WTC11 (cell line): ENCODE measurements around the gene MST1R.

Source experiments
- ATF2 ChIP-seq: sonication (generic); formaldehyde crosslinking; IDR thresholded peaks from 2 replicates; pipeline ENCODE4 v1.8.1; 2022; ENCODE audit warnings: low read depth, missing genetic modification reagents, borderline replicate concordance
- CTCF ChIP-seq: fragments of 200-600 bp; IDR thresholded peaks from 2 replicates; pipeline ENCODE4 v1.8.0; 2022; ENCODE audit warnings: antibody characterized with exemption
- E2F1 ChIP-seq: sonication (generic); formaldehyde crosslinking; IDR thresholded peaks from 2 replicates; pipeline ENCODE4 v1.8.0; 2022; ENCODE audit warnings: mild to moderate bottlenecking, missing genetic modification reagents
- JUN ChIP-seq: sonication (generic); formaldehyde crosslinking; IDR thresholded peaks from 2 replicates; pipeline ENCODE4 v1.8.0; 2023; ENCODE audit warnings: mild to moderate bottlenecking, missing genetic modification reagents
- MAX ChIP-seq: sonication (generic); formaldehyde crosslinking; IDR thresholded peaks from 2 replicates; pipeline ENCODE4 v1.8.0; 2022; ENCODE audit warnings: mild to moderate bottlenecking, missing genetic modification reagents
- NR1H2 ChIP-seq: sonication (generic); formaldehyde crosslinking; IDR thresholded peaks from 2 replicates; pipeline ENCODE4 v1.9.0; 2021; ENCODE audit warnings: mild to moderate bottlenecking, moderate library complexity, missing genetic modification reagents
- ZBTB43 ChIP-seq: sonication (generic); formaldehyde crosslinking; IDR thresholded peaks from 2 replicates; pipeline ENCODE4 v1.8.1; 2023; ENCODE audit warnings: mild to moderate bottlenecking, missing genetic modification reagents
- ZMAT4 ChIP-seq: fragments of 250-450 bp; sonication (Bioruptor Pico); IDR thresholded peaks from 2 replicates; pipeline ENCODE4 v1.9.0; 2021; ENCODE audit warnings: mild to moderate bottlenecking
- ZNF317 ChIP-seq: sonication (generic); formaldehyde crosslinking; IDR thresholded peaks from 2 replicates; pipeline ENCODE4 v1.8.1; 2023; ENCODE audit warnings: low read depth, mild to moderate bottlenecking, moderate library complexity, missing genetic modification reagents, borderline replicate concordance

GRCh38 chr3:49856181-49857005 is 47.3 kb downstream of the MST1R start, which contains the start of gene TRAIP:
- no peak for TF ChIP-seq ZMAT4 (CRISPR knock-in tag)
- no peak; the same call in 1 of the 2 replicates for TF ChIP-seq ZBTB43
- no peak for TF ChIP-seq NR1H2 (CRISPR knock-in tag)
- TF ChIP-seq MAX (CRISPR knock-in tag): peak; percentile 93
- TF ChIP-seq ATF2 (CRISPR knock-in tag): no peak
- TF ChIP-seq JUN (CRISPR knock-in tag): no peak
- no peak for TF ChIP-seq CTCF
- TF ChIP-seq E2F1 (CRISPR knock-in tag): no peak
- no peak for TF ChIP-seq ZNF317 (CRISPR knock-in tag)
